Measurements from ENCODE around the gene LRCH3.
"Not testable (repeated sequence)": the region's sequence is repeated elsewhere in the genome, so short reads cannot be mapped to it uniquely, and the experiment has no call there.

The LRCH3 gene

GRCh38 chr3:197888511-197888910 lies 97.5 kb downstream of the LRCH3 start:
- no peak for DNase-seq

- DNase-seq, result no peak
Observed at GRCh38 chr3:197889204-197889930, 98.3 kb downstream of the LRCH3 start.

GRCh38 chr3:197890693-197891092 lies 99.6 kb downstream of the LRCH3 start:
- DNase-seq, result no peak

GRCh38 chr3:197892162-197892561 lies 101.1 kb downstream of the LRCH3 start:
- DNase-seq, result no peak

- no peak for DNase-seq
Observed at GRCh38 chr3:197896421-197896820, 105.4 kb downstream of the LRCH3 start.

GRCh38 chr3:197899833-197900478 lies 108.9 kb downstream of the LRCH3 start:
- DNase-seq, result no peak

GRCh38 chr3:197901626-197902025 lies 110.6 kb downstream of the LRCH3 start:
- DNase-seq, result no peak

GRCh38 chr3:197906023-197906849 lies 115.2 kb downstream of the LRCH3 start:
- peak; percentile 2 for DNase-seq

GRCh38 chr3:197906850-197907187 lies 115.8 kb downstream of the LRCH3 start:
- DNase-seq, result no peak

- no peak for DNase-seq
Observed at GRCh38 chr3:197907196-197907595, 116.1 kb downstream of the LRCH3 start.

GRCh38 chr3:197908550-197908949 lies 117.5 kb downstream of the LRCH3 start:
- DNase-seq, result not testable (repeated sequence)

GRCh38 chr3:197908957-197909701 lies 118.1 kb downstream of the LRCH3 start:
- DNase-seq, result no peak

- no peak for DNase-seq
Observed at GRCh38 chr3:197912741-197913476, 121.9 kb downstream of the LRCH3 start.

GRCh38 chr3:197913641-197914380 lies 122.8 kb downstream of the LRCH3 start:
- DNase-seq, result no peak

- DNase-seq, result not testable (repeated sequence)
Observed at GRCh38 chr3:197921429-197922275, 130.6 kb downstream of the LRCH3 start.

GRCh38 chr3:197926418-197926817 lies 135.4 kb downstream of the LRCH3 start:
- no peak for DNase-seq

- DNase-seq, result not testable (repeated sequence)
Observed at GRCh38 chr3:197927578-197927977, 136.5 kb downstream of the LRCH3 start.

GRCh38 chr3:197936819-197937384 lies 145.8 kb downstream of the LRCH3 start:
- DNase-seq, result no peak
